ENCODE measurements around the gene HCN2.

DNA sequence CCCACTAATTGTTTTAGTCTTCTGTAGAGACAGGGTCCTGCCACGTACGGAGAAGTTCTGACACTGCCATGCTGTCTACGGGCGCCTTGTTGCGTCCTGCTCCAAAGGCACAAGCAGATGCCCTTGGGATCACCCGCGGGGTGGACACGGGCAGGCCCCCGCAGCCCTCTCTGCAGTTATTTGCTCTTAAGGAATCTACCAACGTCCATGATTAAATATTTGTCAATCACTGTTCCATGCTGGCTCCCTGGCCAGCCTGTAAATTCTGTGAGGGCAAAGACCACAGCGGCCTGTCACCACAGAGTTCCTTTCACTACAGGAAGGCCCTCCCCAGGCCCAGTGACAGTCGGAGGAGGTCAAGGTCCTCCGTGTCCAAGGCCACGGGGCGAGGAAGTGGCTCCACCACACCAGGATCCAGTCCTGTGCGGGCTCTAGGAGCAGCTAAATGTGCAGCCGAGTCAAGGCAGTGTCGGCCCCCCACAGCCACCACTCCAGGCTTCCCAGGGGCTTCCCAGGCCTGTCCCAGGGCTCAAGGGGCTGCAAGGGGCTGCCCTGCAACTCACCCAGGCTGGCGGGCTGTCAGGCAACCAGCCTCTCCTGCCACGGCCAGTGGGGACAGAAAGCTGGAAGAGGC is 71.2 kb downstream of the HCN2 start:
- peak in 2 of 3 donors; percentile 71 to 72 for TF ChIP-seq POLR2AphosphoS5 (IDR thresholded peaks at IDR 0.05)
- peak; percentile 83 for TF ChIP-seq POLR2A (IDR thresholded peaks at IDR 0.05)
- TF ChIP-seq, protein P1, sequence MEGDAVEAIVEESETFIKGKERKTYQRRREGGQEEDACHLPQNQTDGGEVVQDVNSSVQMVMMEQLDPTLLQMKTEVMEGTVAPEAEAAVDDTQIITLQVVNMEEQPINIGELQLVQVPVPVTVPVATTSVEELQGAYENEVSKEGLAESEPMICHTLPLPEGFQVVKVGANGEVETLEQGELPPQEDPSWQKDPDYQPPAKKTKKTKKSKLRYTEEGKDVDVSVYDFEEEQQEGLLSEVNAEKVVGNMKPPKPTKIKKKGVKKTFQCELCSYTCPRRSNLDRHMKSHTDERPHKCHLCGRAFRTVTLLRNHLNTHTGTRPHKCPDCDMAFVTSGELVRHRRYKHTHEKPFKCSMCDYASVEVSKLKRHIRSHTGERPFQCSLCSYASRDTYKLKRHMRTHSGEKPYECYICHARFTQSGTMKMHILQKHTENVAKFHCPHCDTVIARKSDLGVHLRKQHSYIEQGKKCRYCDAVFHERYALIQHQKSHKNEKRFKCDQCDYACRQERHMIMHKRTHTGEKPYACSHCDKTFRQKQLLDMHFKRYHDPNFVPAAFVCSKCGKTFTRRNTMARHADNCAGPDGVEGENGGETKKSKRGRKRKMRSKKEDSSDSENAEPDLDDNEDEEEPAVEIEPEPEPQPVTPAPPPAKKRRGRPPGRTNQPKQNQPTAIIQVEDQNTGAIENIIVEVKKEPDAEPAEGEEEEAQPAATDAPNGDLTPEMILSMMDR (IDR thresholded peaks at IDR 0.05), result no peak
- TF ChIP-seq EP300 (IDR thresholded peaks at IDR 0.05; ENCODE audit: low read depth), result no peak

Measured in transverse colon (tissue), 4 donors.